Measurements from ENCODE around the gene RAD51B.
"Not testable (repeated sequence)": the region's sequence is repeated elsewhere in the genome, so short reads cannot be mapped to it uniquely, and the experiment has no call there.

The RAD51B gene

GRCh38 chr14:68079941-68080697 lies 260.5 kb downstream of the RAD51B start:
- DNase-seq (ENCODE audit: low spot score), result no peak

DNA sequence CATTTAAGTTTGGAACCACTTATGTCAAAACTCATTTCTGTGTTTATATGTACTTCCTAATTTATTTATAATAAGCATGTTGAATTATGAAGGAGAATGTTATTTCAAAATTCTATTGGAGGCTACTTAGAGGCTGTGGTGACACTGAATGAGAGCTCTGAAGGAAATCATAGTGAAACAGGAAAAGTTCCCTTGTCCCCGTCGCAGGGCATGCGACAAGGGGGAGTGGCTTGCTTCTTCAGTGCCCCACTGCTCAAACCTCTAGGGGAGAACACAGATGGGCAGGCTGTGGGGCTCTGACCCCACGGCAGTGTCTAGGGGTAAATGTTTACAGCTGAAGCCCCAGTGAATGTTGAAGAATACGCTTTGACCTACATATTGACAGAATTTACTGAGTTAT lies 261.9 kb downstream of the RAD51B start:
- no peak for DNase-seq (ENCODE audit: low spot score)

- no peak for DNase-seq (ENCODE audit: low spot score)
Measured at GRCh38 chr14:68082698-68083291, 263.2 kb downstream of the RAD51B start.

GRCh38 chr14:68084256-68084655 lies 264.7 kb downstream of the RAD51B start:
- DNase-seq (ENCODE audit: low spot score), result no peak

GRCh38 chr14:68085742-68086141 lies 266.2 kb downstream of the RAD51B start:
- no peak for DNase-seq (ENCODE audit: low spot score)

- no peak for DNase-seq (ENCODE audit: low spot score)
Measured at GRCh38 chr14:68088451-68088854, 268.9 kb downstream of the RAD51B start.

DNA sequence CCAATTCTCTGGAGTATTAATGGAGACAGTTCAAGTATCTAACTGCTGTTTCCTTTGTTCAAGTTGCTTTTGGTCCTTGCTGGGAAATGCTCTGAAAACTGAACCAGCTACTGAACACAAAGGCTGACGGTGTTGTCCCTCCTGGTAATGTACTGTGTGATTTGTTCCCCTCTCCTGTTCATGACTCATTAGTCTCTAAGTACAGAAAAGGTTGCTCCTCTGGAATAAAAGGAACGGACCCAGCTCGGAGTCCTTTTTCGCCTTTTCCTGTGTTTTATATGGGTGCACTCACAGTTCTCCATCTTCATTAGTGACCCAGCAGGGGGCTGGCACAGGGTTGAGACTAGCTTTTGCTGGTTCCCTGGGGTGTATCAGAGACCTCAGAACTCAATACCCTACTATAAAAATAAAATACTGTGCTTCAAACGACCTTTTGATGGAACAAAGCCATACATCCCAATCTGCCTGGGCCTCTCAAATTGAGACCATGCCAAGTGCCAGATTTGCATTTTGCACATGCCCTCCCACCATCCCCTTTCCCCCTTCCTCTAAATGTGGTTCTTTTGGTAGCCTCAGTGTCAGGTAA lies 269.7 kb downstream of the RAD51B start:
- no peak for DNase-seq (ENCODE audit: low spot score)

DNA sequence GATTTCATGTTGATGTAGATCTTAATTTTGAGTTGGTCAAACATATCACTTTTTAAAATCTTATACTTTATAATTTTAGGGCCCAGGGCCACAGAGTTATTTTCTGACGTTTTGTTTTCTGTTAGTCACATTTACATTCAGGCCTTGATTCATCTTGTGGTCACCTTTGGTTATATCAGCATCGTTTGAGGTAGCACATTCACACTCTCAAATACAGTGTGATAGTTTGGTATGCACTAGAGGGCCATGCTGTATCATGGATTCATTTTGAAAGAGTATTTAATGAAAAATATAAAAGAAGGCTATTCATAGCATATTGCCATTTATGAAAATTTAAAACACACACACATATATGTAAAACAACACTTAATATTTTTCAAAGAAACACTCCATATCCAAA lies 274.6 kb downstream of the RAD51B start:
- DNase-seq (ENCODE audit: low spot score), result no peak

DNA sequence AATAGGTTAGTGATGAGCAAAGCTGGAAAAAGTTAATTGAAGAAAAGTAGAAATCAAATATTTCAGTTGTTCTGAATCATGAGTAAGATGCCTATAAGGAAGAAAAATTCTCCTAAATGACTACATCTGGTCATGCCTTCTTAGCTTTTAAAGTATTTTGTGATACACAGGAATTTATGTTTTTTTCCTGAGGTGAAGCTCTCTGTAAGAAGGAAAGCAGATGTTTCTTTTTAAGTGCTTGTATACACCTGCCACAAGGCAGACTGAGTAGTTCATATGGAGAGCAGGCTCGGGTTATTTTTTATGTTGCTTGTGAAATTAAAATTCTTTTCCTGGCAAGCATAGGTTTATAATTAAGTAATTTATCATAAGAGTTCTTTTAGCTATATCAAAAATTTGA lies 275.2 kb downstream of the RAD51B start:
- no peak for DNase-seq (ENCODE audit: low spot score)

DNA sequence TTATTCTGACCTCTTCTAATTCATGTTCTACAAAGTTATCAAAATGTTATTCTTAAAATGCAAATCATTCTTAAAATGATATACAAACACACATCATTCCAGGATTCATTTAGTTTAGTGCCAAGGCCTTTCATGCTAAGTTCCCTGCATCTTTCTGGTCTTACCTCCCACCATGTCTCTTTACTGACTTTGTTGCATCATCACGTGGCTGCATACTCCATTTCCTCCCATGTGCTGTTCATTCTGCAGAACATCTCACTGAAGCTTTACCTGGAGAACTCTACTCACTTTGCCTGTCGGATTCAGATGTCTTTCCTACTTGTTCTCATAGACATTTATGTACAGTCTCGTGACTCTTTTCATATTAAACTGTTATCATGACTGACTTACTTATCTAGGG lies 278.1 kb downstream of the RAD51B start:
- no peak for DNase-seq (ENCODE audit: low spot score)

DNA sequence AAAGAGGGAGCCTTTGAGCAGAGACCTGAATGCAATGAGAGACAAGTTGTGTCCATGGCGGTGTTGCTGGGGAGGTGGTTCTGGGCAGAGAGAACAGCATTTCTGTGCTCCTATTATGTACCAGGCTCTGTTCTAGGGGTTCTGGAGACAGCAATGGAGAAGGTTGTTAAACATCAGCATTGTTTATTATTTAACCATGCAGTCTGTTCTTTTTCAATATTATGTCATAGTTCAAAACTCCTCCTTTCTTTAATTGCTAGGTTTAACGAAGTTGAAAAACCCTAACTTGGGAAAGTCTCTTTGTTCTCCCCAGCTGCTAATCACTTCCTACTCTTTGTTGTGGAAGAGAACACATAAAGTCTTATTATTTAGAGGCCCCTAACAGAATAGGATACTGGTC lies 279.3 kb downstream of the RAD51B start:
- DNase-seq (ENCODE audit: low spot score), result no peak

DNA sequence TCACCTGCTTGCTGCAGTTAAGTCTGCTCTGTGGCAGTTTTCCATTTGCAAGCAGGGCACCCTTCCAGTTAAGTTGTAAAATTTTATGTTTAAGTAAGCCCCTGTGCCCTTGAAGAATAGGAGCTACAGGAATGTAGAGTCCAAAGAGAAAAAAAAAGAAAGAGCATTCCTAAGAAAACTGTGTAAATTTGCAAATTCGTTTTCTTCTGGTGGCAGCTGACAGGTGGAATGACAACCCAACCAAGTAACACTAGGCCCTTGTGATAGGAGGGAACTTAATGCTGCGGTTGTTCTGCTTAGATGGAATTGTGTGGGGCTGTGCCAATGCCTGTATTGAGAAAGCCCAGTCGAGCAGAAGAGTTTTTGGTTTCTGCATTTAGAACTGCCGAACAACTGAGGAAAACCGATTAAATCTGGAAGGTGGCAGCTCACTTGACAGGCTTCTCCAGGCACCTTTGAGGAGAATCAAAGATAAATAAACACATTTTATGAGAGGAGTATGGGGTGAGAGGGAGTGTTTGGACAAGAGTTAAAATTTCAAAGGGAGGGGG lies 280.0 kb downstream of the RAD51B start:
- no peak for DNase-seq (ENCODE audit: low spot score)

DNA sequence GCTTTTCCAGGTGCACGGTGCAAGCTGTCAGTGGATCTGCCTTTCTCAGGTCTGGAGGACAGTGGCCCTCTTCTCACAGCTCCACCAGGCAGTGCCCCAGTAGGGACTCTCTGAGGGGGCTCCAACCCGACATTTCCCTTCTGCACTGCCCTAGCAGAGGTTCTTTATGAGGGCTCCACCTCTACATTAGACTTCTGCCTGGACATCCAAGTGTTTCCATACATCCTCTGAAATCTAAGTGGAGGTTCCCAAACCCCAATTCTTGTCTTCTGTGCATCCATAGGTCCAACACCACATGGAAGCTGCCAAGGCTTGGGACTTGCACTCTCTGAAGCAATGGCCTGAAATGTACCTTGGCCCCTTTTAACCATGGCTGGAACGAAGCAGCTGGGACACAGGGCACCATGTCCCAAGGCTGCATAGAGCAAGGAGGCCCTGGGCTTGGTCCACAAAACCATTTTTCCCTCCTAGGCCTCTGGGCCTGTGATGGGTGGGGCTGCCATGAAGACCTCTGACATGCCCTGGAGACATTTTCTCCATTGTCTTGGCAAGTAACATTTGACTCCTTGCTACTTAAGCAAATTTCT lies 282.2 kb downstream of the RAD51B start:
- not testable (repeated sequence) for DNase-seq (ENCODE audit: low spot score)

DNA sequence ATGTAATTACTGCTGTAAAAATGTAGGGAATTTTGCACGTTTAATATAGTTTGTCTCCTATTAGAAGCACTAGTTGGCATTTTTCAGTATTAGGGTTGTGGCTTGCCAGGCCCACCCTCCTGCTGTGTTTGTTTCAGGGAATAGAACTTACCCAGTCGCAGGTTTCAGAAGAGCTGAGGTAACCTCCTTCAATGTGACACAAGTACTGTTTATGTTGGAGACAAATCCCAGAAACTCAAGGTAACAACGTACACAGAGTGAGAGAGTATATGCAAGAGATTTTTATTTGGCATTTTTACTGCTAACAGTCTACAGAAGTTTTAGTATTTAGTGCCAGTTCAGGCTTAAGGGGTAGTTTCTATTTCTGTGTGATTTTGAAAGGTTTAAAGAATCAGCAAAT lies 284.3 kb downstream of the RAD51B start:
- DNase-seq (ENCODE audit: low spot score), result no peak

DNA sequence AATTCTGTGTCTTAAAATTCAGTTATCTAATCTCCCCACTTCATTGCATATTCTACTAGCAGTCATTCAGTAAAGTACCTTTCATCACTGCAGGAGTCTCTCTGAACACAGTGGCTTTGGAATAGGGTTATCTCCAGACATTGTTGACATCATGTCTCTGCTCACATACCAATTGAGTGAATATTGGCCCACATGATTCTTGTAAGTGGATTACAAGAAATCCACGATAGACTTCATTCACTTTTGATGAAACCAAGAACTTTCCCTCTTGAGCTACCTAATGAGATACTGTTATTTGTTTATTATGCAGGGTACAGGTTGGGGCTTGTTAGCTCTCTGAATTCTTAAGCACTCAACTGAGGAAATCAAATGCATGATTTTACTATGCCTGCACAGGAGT lies 284.9 kb downstream of the RAD51B start:
- DNase-seq (ENCODE audit: low spot score), result peak; percentile 31

GRCh38 chr14:68105816-68106215 lies 286.2 kb downstream of the RAD51B start:
- DNase-seq (ENCODE audit: low spot score), result no peak

DNA sequence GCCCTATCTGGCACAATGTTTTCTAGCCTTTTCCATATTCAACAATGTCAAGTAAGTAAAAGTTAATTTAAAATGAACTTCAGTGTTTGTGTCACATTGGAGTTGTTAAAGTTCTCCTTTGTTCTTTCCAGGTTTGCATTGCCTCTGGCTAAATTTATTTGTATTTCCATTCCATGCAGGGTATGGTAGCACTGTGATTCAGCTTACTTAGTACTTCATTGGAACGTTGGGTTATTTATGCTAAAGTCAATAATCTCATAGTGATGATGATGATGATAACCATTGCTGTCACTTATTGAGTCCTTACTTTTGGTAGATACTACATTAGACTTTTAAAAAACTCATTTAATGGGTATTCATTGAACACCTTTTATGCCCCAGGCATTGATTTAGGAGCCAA lies 286.9 kb downstream of the RAD51B start:
- no peak for DNase-seq (ENCODE audit: low spot score)

GRCh38 chr14:68106905-68107304 lies 287.3 kb downstream of the RAD51B start:
- no peak for DNase-seq (ENCODE audit: low spot score)

DNA sequence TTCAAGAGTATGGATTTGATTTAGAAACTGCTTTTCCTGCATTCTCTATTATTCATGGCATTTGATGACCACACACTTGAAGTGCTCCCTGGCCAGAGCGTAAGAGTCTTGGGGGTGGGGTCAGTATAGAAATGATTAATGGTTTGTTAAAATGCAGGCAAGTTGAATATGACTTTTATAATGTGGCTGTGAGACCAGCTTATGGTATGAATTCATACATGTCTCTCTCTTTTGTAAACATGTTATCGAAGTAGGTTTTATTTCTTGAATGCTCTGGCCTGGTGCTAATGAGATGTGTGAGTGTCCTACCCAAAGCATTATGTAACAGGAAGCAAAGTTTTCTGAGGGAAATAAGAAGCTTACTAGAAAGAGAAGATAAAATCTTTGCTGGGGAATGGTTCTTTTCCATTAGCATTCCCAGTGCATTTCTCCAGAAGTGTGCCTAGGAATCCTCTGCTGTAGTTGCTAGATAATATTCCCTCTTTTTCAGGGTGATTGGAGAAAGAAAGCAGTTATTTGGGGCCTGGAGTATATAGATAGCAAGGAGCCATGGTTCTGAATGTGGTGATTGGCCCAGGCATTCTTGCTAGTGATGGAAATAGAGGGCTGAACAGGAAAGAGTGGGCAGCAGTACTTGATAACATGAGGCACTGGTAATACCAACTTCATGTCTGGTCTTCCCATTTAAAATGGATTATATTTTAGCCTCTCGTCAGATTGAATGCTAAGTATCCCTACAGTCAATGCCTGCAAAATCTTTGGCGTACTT lies 289.7 kb downstream of the RAD51B start:
- DNase-seq (ENCODE audit: low spot score), result no peak

- no peak for DNase-seq (ENCODE audit: low spot score)
Measured at GRCh38 chr14:68111097-68111852, 291.7 kb downstream of the RAD51B start.

GRCh38 chr14:68111853-68112270 lies 292.3 kb downstream of the RAD51B start:
- no peak for DNase-seq (ENCODE audit: low spot score)

Measured in hepatic stellate cell (primary cell).